Bronchial epithelial cell (primary cell): ENCODE data around the gene COL4A1. TPM values are rescaled to one million over a fixed set of nuclear protein-coding genes. Genes with fewer than 3 reads are reported as not detected.

ENCODE experiments used
- DNase-seq: peaks from one replicate; pipeline ENCODE4 v3.0.0-alpha.2; 2010; ENCODE audit warnings: low read depth
- FAIRE-seq: peaks from 2 replicates; lab custom pipeline; 2011; peaks lifted over from hg19 to GRCh38; lab: Jason Lieb, UNC
- H3K27me3 ChIP-seq: 2 replicates; pipeline ENCODE4 v1.5.1; 2011; ENCODE audit warnings: low read length; ENCODE audit not compliant: control insufficient read depth, insufficient read depth
- H3K36me3 ChIP-seq: 2 replicates; pipeline ENCODE4 v1.5.1; 2011; ENCODE audit warnings: low read length; ENCODE audit not compliant: control insufficient read depth, insufficient read depth
- H3K4me3 ChIP-seq: 2 replicates; pipeline ENCODE4 v1.5.1; 2011; ENCODE audit warnings: mild to moderate bottlenecking, low read depth, low read length, control low read depth
- CTCF ChIP-seq: IDR thresholded peaks from 2 replicates; pipeline ENCODE4 v1.5.1; 2011; ENCODE audit warnings: mild to moderate bottlenecking, moderate library complexity, low read length, control low read depth, inconsistent platforms; ENCODE audit not compliant: insufficient read depth, severe bottlenecking
- total RNA-seq: library from RNA; depleted of rRNA; stranded (reverse); fragments of >200 nt; gene quantifications from 2 replicates; pipeline ENCODE4 v1.2.1, GENCODE V29; 2014

Gene COL4A1
- total RNA-seq, 1 donor from 2014 or later: 7.4 TPM

DNA sequence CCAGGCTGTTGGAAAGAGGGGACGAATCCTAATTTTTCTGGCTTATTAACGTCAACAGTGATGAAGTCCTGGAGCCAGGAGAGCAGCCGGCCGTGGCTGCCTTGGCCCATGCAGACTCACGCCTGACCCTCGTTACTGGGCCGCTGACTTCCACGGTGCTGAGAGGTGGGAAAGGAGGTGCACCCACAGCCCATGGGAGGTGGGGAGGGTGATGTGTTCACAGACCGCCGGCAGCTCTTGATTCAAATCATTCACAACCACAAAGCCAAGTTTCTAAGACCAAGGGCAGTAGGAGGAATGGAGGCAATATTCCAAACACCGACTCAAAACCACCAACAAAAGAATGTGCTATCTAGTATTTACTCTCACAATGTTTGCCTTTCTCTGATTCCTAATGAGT, 24.4 kb upstream of the COL4A1 start:
- Histone ChIP-seq H3K36me3 (no peaks in the 10 kb centered on the region), H3K27me3 (no peaks in the 10 kb centered on the region), H3K4me3 (no peak overlapping the region)
- DNase-seq (no peak), FAIRE-seq (no peak)
- TF ChIP-seq CTCF: no peak

DNA sequence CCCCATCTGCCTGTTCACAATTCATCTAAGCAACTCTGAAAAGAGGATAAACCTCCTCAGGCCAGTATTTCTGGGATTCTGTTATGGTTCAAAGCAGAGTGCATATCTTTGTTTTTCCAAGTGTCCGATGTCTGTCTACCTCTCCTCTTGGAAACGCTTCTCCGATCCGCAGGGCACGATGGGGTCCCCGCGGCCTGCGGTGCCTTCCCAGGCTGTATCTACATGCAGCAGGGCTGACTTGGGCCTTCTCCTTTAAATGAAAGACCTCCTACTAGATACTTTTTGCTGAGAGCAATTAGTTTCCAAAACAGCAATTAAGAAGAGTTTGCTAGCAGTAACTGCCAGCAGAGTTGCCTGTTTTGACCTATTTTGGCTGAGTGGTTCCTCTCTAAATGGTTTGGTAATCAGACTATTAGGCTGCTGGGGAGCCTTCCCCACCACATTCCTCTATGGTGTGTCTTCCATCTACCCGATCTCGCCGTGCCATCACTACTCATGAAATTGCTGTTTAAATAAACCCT, 23.6 kb upstream of the COL4A1 start:
- DNase-seq (no peak), FAIRE-seq (no peak)
- H3K36me3 ChIP-seq: no peaks in the 10 kb centered on the region
- no peak for TF ChIP-seq CTCF
- no peaks in the 10 kb centered on the region for H3K27me3 ChIP-seq
- H3K4me3 ChIP-seq: no peak overlapping the region

- FAIRE-seq: no peak
- no peak for TF ChIP-seq CTCF
- no peaks in the 10 kb centered on the region for H3K27me3 ChIP-seq
- no peak overlapping the region for H3K4me3 ChIP-seq
- no peaks in the 10 kb centered on the region for H3K36me3 ChIP-seq
- no peak for DNase-seq
Observed at GRCh38 chr13:110329798-110330461, 23.0 kb upstream of the COL4A1 start.

GRCh38 chr13:110329258-110329657, 22.3 kb upstream of the COL4A1 start:
- no peaks in the 10 kb centered on the region for H3K27me3 ChIP-seq
- FAIRE-seq: no peak

GRCh38 chr13:110328573-110328972, 21.6 kb upstream of the COL4A1 start:
- FAIRE-seq: no peak
- TF ChIP-seq CTCF: no peak

More at GRCh38 chr13:110329258-110329657, 22.3 kb upstream of the COL4A1 start:
- DNase-seq: no peak
- TF ChIP-seq CTCF: no peak
- H3K4me3 ChIP-seq: no peak overlapping the region
- H3K36me3 ChIP-seq: no peaks in the 10 kb centered on the region

More at GRCh38 chr13:110328573-110328972, 21.6 kb upstream of the COL4A1 start:
- DNase-seq: no peak
- Histone ChIP-seq H3K27me3 (no peaks in the 10 kb centered on the region), H3K36me3 (no peaks in the 10 kb centered on the region), H3K4me3 (no peak overlapping the region)
